AG04450 (cell line): ENCODE results near the gene AK5. TPM values are rescaled to one million over a fixed set of nuclear protein-coding genes. Genes with fewer than 3 reads are reported as not detected.

Source experiments
- CTCF ChIA-PET: fragments of 300-600, 350-600 bp; formaldehyde crosslinking; extraction: SDS; loops from one replicate; lab custom pipeline; 2022; ENCODE audit warnings: antibody characterized with exemption, inconsistent platforms; lab: Charles Lee
- POLR2A ChIA-PET: fragments of 350-600 bp; formaldehyde crosslinking; extraction: SDS; loops from one replicate; lab custom pipeline; 2021; ENCODE audit warnings: antibody characterized with exemption, inconsistent platforms; lab: Yijun Ruan, JAX
- DNase-seq: peaks from one replicate; pipeline ENCODE4 v3.0.0-alpha.2; 2011; ENCODE audit warnings: low read depth, low spot score
- H3K27ac ChIP-seq: one replicate; pipeline ENCODE4 v1.5.1; 2012; ENCODE audit warnings: low read depth, low read length, control low read depth
- H3K27me3 ChIP-seq: one replicate; pipeline ENCODE4 v1.6.0; 2012; ENCODE audit warnings: low read length; ENCODE audit not compliant: control insufficient read depth, insufficient read depth
- H3K4me3 ChIP-seq: 2 replicates; pipeline ENCODE4 v1.5.1; 2011; ENCODE audit warnings: mild to moderate bottlenecking, low read depth, low read length, control low read depth
- H3K9me3 ChIP-seq: 2 replicates; pipeline ENCODE4 v1.5.1; 2012; ENCODE audit warnings: low read length; ENCODE audit not compliant: control insufficient read depth, insufficient read depth
- CTCF ChIP-seq: IDR thresholded peaks from 2 replicates; pipeline ENCODE4 v1.5.1; 2011; ENCODE audit warnings: low read depth, low read length, control low read depth, inconsistent platforms
- polyA plus RNA-seq: library from polyadenylated mRNA; depleted of rRNA; stranded (reverse); fragments of >200 nt; gene quantifications from 2 replicates; pipeline ENCODE4 v1.2.3, GENCODE V29; 2011

Gene AK5
- polyA plus RNA-seq, 1 experiment: 45.1 TPM

GRCh38 chr1:77282866-77283539 is 1.2 kb downstream of the AK5 start:
- Histone ChIP-seq H3K27ac (no peak overlapping the region), H3K9me3 (no peaks in the 10 kb centered on the region; the same call in 1 of the 2 replicates), H3K27me3 (no peaks in the 10 kb centered on the region), H3K4me3 (peak overlapping the region; percentile 70)
- ChIA-PET POLR2A (no interaction called here), CTCF (no interaction called here)
- DNase-seq: no peak
- TF ChIP-seq CTCF: no peak

GRCh38 chr1:77283701-77284425 is 2.0 kb downstream of the AK5 start:
- ChIA-PET CTCF (interaction anchor here (0.8 kb wide), 1 partner anchor 249 kb away, joined by 6 read pairs; no protein-coding TSS in a partner anchor), POLR2A (interaction anchor here (0.6 kb wide), 1 partner anchor 384 kb away, joined by 4 read pairs; no protein-coding TSS in a partner anchor)
- Histone ChIP-seq H3K9me3 (no peaks in the 10 kb centered on the region; the same call in 1 of the 2 replicates), H3K27me3 (no peaks in the 10 kb centered on the region), H3K27ac (no peak overlapping the region), H3K4me3 (peak overlapping the region; percentile 70)
- DNase-seq: no peak
- TF ChIP-seq CTCF: no peak

GRCh38 chr1:77287535-77287934 is 5.7 kb downstream of the AK5 start:
- CTCF ChIA-PET: no interaction called here
- Histone ChIP-seq H3K27me3 (no peaks in the 10 kb centered on the region), H3K9me3 (no peaks in the 10 kb centered on the region), H3K4me3 (no peak overlapping the region), H3K27ac (no peak overlapping the region)
- POLR2A ChIA-PET: no interaction called here
- no peak for DNase-seq
- no peak for TF ChIP-seq CTCF

- CTCF ChIA-PET: no interaction called here
- H3K27ac ChIP-seq: no peak overlapping the region
- TF ChIP-seq CTCF: no peak
- no peak for DNase-seq
- no peaks in the 10 kb centered on the region for H3K27me3 ChIP-seq
- H3K4me3 ChIP-seq: no peak overlapping the region
- no peaks in the 10 kb centered on the region for H3K9me3 ChIP-seq
- POLR2A ChIA-PET: no interaction called here
Observed at GRCh38 chr1:77288275-77288674, 6.5 kb downstream of the AK5 start.

- ChIA-PET CTCF (no interaction called here), POLR2A (no interaction called here)
- Histone ChIP-seq H3K9me3 (no peaks in the 10 kb centered on the region), H3K4me3 (no peak overlapping the region), H3K27ac (no peak overlapping the region), H3K27me3 (no peaks in the 10 kb centered on the region)
- DNase-seq: no peak
- no peak for TF ChIP-seq CTCF
Observed at GRCh38 chr1:77290576-77290975, 8.8 kb downstream of the AK5 start.
